Kidney tubule cell (primary cell): Measurements from ENCODE around the gene NOSTRIN.
"Not testable (repeated sequence)": the region's sequence is repeated elsewhere in the genome, so short reads cannot be mapped to it uniquely, and the experiment has no call there.

ENCODE experiments used
- DNase-seq: peaks from one replicate; pipeline ENCODE4 v3.0.0-alpha.2; 2018; ENCODE audit warnings: low spot score

Gene NOSTRIN

DNA sequence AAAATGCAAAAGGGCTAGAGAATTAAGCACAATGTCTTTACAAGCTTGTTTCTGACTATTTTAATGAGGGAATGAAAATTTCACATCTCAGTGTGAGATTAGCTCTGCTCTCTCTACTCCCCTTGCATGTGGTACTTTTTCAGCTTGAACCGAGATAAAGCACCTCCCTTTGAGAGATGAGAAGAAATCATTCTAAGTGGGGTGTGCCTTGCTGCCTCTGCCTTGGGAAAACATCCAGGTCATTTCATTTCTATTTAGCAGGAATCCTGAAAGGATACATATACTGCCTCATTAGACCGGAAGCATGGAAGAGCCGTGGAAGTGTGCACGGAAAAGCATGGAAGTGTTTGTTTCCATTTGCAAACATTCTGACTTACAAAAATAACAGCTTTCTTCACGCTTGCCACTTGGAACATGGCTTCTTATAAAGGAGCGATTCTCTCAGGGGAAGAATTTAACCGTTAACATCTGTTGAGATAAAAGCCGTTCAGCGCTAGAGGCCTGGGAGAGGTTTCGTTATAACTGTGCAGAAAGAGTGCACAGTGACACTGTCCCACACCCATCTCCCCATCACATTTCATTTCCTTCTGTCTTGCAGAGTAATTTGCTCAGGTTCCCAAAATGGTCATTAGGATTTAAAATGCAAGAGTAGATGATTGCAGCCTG is 16.7 kb downstream of the NOSTRIN start:
- no peak for DNase-seq

DNA sequence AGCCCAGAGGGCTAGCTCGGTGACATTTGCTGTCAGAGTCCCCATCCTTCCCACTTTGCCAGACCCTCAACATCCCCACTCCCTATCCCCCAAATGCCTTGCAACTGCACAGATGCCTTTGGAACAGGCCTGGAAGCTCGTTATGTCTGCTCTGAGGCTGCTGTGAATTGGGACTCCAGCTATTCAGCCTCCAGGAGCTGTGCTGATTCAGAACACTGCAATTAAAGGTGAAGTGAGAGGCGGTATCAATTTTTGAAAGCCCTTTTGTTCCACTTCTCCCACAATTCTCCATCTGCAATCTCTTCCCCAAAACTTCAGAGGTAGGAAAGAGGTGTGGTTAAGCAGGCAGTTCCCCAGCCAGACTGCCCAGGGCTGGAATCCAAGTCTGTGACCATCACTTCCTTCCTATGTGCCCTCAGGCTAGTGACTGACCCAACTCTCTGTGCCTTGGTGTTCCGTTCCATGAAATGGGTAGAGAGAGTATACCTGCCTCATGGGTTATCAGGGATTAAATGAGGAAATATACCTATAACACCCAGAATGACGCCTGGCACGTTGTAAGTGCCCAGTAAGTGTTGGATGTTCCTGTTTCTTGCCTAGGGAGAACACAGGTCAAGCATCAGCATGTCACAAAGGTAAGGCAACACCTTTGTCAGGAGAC is 17.5 kb downstream of the NOSTRIN start:
- DNase-seq: no peak

DNA sequence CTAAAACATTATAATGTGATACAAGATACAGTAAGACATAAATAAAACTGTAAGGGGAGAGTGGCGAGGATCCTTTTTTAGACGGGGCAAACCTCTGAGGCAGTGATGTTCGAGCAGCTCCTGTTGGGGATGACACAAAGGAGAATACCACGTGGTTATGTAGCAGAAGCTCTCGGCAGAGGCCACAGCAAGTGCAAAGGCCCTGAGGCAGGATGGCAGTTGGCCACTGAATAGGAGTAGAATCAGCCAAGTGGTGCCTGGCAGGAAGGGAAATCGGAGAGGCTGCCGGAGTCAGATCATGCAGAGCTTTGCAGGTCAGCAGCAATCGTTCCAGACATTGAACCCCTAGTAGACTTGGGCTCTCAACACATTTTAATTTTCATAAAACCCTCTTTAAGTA is 19.1 kb downstream of the NOSTRIN start:
- DNase-seq: no peak

DNA sequence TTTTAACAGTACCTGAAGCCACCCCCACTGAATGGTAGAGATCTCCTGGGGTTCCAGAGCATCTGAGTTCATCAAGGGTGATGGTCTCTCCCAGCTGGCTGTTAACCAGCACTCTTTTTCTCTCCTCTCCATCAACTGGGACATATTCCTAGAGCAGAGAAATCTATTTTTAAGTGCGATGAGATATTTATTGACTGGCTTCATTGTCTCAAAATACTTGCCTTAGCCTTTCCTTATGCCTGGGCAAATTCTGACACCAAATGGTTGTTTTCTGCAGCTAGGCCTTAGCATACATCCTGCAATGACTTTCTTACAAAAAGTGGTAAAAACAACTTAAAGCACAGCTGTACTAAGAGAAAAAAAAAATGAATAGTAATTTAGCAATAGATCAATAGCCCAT is 19.6 kb downstream of the NOSTRIN start:
- DNase-seq: no peak

DNA sequence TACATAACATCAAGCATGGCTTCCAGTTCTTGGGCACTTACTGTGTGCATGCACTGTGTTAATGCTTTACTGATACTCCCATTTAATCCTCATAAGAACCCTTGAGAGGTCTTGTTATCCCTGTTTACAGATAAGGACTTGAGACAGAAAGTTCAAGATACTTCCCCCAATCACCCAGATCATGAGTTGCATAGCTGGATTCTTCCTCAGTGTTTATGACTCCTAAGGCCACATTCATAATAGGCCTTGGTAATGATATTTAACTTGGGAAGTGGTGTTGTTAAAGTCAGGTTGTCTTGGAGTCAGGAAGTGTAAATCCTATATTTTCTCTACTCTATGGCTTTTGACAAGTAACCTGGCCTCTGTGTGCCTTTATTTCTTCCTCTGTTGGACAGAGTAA is 22.7 kb downstream of the NOSTRIN start:
- DNase-seq: no peak

DNA sequence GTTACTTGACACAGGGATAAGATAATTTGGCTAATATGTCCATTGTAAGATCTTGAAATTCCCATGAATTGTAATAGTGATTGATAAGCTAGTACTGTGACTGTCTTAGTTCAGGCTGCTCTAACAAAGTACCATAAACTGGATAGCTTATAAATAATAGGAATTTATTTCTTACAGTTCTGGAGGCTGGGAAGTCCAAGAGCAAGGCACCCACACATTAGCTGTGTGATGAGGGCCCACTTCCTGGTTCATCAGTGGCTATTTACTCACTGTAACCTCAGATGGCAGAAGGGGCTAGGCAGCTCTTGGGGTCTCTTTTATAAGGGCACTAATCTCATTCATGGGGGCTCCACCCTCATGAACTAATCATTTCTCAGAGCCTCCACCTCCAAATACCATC is 28.5 kb downstream of the NOSTRIN start:
- no peak for DNase-seq

DNA sequence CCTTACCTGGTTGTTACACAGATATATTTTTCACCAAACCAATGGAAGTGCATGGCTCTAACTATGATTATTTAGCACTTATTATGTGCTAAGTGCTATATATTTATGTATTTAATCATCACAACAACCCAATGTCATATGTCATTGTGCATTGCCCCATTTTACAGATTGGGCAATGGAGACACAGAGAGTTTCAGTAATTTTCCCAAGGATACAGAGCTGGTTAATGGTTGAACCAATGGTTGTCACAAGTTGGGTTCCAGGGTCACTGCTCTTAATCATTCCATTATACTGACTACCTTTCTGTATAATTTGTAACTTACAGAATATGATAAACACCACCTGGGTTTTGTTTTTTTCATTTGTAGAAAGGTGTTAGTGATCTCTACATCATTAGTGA is 29.2 kb downstream of the NOSTRIN start:
- no peak for DNase-seq

DNA sequence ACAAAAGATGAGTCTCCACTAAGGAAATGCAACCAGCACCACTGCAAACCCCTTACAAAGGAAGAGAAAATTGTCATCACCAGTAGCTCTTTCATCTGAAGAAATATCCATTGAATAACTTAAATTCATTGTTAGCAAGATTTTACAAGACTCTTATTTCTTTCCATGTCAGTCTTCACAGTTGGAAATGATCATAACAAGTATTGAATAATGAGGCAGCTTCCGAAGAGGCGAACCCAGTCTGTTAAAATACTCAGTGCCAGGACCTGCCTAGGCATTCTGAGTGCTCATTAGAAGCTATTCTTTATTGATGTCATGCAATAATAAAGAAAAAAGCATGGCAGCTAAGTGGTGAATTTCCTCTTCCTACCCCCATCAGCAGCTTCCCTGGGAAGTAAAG is 33.5 kb downstream of the NOSTRIN start:
- no peak for DNase-seq

DNA sequence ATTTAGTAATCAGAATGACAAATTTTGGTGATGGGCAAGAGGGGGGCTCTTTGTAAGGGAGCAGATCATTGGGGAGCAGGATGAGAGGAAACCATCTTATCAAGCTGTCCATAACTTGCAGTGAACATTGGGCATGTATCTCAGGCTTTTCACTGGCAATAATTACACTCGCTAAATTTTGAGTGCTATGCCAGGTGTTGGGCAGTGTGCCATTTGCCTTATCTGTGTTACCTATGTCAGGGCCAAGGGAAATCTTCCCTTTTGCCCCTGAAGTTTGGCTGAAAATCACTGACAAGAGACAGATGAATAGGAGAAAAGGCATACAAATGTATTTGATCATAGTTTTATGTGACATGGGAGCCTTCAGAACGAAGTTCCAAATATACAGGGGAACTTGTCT is 39.0 kb downstream of the NOSTRIN start:
- DNase-seq: no peak

DNA sequence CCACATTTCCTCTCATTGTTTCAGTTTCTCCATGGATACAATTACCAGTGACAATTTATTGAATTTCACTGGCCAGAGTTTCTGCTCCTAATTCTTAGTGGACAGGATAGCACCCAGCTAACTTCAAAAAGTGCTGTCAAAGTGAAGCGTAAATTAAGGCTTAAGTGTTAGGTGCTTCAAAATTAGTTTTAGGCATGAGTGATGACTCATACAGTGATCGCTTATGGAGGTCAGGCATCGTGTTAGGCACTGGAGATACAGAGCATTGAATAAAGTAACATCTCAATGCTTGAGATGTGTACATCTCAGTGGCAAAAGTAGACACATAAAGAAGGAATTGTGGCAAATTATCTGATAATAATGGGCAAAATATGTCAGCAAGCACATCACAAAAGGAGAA is 40.8 kb downstream of the NOSTRIN start:
- no peak for DNase-seq

DNA sequence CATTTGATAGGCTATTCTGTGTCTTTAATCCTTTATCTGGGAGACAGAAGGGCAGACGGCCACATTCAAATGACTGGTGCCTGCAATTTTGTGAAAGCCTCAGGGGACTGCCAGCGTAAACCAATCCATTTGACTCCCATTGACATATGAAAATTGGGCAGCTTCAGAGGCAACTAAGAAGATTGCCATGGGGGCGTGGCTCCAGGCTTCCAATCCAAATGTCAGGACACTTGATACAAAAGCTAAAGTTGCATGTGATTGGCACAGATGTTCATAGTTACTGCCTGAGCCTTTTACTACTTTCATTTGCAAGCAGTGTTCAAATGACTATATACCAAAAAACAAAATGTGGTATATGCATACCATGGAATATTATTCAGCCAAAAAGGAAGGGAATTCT is 45.8 kb downstream of the NOSTRIN start:
- no peak for DNase-seq

DNA sequence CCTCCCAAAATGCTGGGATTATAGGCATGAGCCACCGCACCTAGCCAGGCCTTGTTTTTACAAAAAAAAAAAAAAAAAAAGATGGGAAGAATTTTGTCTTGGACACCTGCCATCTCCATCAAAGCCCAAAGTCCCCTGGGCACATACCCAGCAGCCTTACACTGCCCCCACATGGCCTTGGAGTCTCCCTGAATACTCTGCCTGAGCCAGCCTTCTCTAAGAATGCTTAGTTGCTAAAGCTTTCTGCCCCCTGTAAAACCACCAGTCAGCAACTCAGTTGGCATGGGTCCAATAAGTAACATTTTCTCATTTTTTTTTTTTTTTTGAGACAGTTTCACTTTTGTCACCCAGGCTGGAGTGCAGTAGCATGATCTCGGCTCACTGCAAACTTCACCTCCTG is 47.2 kb downstream of the NOSTRIN start:
- DNase-seq: peak; percentile 55

DNA sequence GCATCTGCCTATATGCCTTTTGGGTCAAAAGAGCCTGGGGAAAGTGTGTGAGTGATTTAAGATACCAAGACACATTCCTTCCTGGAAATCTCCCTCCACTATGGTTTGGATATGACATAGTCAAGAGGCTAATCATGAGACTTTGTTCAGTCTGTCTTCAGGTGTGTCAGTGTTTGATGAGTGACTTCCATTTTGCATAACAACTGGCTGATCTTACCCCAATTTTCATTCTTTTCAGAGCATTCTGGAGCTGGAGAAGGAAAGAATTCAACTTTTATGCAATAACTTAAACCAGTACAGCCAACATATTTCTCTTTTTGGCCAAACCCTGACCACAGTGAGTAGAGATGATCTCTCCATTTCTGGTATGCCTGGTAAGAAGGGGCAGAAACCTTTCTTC is 48.4 kb downstream of the NOSTRIN start:
- DNase-seq: no peak

DNA sequence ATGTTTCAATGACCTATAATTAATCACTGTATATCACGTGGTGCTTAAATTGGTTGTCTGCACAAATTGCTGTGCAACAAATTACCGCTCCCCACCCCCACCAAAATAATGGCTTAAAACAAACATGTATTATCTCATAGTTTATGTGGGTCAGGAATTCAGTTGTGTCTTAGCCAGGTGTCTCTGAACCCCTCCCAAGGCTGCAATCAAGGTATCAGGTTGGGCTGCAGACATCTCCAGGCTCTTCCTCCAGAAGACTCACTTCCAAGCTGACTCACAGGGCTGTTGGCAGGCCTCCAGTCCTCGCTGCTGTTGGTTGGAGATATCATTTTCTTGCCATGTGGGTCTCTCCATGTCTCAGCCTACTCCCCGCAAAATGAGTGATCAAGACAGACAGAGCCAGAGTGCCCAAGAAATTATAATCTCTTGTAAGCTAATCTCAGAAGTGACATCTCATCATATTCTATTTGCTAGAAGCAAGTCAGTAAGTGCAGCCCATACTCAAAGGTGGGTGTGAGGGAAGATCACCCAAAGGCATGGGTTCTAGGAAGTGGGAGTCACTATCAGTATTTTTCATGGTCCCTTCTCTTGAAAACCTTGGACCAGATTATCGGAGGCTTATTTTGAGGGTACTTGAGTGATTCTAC is 49.4 kb downstream of the NOSTRIN start:
- DNase-seq: peak; percentile 75

DNA sequence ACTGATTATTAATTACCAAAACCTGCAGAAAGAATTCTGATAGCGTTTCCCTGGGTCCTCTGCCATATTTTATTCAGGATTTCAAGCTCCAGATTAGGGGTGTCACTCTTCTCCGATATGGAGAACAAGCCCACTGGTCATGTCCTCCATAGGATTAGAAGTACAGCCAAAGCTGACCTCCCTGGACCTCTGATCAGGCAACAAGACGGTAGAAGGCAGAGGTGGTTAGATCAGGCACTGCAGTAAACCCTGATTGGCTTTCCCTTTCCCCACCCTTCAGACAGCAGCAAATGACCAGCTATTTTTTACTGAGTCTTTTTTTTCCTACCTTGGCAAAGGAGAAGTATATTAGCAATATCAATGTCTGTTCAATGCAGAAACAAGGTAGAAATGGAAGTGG is 50.0 kb downstream of the NOSTRIN start:
- DNase-seq: no peak

DNA sequence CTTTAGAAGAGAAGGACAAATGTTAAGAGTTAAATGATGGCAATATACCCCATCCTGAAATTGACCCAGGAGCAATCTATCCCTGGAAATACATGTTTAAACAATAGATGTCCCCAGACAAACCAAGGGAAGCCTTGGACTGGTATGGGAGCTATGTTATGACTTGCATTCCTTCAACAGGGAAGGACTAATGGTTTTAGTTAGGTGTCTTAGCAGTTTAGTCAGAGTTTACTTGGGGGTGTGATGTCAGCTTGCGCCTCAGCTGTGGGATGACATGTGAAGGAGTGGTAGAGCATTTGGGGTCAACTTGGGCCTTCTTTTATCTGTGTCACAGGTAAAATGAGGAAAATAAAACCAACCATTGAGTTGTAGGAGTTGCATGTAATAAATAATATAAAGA is 51.0 kb downstream of the NOSTRIN start:
- DNase-seq: no peak

DNA sequence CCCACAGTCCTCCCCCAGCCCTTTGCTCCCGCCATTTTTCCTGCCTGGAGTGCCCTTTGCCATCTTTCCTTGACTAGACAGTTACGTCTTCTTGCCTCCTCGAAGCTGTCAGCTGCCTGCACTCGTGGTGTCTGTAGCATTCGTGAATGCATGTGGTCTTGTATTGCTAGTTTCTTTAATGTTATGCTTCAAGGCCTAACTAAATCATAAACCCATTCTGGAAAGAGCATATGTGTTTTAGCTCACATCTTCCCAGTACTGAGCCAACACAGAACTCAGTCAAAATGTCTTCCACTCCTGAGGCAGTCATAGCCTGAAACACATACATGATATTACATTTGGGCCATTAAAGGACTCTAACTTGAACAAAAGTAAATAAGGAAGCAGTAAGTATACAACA is 52.2 kb downstream of the NOSTRIN start:
- no peak for DNase-seq

DNA sequence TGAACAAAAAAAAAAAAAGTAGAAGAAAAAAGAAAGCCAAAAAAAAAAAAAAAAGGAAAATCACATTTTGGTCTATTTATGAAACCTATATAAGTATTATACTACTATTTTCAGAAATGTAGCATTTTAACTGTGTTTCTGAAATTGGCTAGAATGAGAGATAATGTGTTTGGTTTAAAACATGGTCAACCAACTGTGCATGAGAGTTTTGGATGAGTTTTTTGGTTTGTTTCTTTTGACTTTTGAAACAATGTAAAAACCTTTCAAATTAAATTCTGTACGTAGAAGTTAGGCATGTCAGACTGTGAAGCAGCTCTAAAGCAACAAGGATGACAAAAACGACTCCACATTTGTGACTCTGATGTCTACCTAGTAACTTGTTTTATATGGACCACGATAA is 53.2 kb downstream of the NOSTRIN start:
- no peak for DNase-seq

DNA sequence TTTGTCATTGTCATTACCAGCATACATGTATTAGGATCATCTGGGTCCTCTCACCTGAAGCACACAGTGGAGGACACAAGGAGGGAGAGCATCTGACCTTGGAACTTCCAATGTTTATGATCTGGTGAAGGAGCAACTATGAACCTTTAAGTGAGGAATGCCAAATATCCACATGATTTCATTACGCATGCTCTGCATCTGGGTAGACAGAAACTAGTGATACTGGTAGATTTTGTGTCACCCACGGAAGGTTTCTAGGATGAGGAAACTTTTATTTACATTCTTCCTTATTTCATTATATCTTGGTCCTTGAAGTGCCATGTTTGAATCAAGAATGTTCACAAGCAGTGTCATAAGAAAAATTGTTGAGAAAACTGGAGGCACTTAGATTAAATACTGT is 55.7 kb downstream of the NOSTRIN start:
- DNase-seq: no peak

DNA sequence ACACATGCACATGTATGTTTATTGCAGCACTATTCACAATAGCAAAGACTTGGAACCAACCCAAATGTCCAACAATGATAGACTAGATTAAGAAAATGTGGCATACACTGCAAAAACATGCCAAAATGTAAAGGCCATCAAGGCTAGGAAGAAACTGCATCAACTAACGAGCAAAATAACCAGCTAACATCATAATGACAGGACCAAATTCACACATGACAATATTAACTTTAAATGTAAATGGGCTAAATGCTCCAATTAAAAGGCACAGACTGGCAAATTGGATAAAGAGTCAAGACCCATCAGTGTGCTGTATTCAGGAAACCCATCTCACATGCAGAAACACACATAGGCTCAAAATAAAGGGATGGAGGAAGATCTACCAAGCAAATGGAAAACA is 64.7 kb downstream of the NOSTRIN start:
- DNase-seq: not testable (repeated sequence)

DNA sequence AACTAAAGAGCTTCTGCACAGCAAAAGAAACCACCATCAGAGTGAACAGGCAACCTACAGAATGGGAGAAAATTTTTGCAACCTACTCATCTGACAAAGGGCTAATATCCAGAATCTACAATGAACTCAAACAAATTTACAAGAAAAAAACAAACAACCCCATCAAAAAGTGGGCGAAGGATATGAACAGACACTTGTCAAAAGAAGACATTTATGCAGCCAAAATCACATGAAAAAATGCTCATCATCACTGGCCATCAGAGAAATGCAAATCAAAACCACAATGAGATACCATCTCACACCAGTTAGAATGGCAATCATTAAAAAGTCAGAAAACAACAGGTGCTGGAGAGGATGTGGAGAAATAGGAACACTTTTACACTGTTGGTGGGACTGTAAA is 67.9 kb downstream of the NOSTRIN start:
- not testable (repeated sequence) for DNase-seq

DNA sequence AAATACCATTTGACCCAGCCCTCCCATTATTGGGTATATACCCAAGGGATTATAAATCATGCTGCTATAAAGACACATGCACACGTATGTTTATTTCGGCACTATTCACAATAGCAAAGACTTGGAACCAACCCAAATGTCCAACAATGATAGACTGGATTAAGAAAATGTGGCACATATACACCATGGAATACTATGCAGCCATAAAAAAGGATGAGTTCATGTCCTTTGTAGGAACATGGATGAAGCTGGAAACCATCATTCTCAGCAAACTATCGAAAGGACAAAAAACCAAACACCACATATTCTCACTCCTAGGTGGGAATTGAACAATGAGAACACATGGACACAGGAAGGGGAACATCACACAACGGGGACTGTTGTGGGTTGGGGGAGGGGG is 68.4 kb downstream of the NOSTRIN start:
- DNase-seq: not testable (repeated sequence)

DNA sequence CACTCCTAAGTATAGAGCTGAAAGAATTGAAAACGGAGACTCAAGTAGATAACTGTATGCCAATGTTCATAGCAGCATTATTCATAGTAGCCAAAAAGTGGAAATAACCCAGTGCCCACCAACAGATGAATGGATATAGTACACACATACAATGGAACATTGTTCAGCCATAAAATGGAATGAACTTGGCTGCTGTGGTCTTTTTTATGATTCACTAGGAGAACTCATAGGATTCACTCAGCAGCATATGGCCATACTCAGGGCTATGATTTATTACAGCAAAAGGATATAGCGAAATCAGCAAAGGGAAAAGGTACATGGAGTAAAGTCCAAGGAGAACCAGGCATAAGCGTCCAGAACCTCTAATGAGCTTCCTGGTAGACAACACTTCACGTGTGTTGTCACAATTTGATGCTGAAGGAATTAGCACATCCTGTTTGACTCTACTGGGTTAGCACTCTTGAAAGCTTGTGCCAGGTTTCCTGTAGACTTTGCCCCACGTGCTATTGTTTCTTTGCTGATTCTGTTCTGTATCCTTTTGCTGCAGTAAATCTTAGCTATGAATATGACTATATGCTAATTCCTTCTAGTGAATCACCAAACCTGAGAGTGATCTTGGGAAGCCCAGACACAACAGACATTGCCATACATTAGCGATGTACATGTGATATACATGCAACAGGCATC is 72.1 kb downstream of the NOSTRIN start:
- no peak for DNase-seq
